NB4 (cell line): ENCODE measurements around the gene TYW5.
A peak's percentile ranks its signal among the peaks of the same experiment; 100 is the strongest.

ENCODE experiments used
- DNase-seq: peaks from one replicate; pipeline ENCODE4 v3.0.0; 2010; ENCODE audit warnings: low read depth
- H3K4me3 ChIP-seq: one replicate; pipeline ENCODE4 v1.5.1; 2011; ENCODE audit warnings: mild to moderate bottlenecking, low read depth, low read length, moderate library complexity
- CTCF ChIP-seq: IDR thresholded peaks from one replicate; pipeline ENCODE4 v1.5.1; 2012; ENCODE audit warnings: low read depth, low read length
- MAX ChIP-seq: IDR thresholded peaks from 2 replicates; pipeline ENCODE4 v1.6.1; 2011; ENCODE audit warnings: low read depth, low read length
- MYC ChIP-seq: IDR thresholded peaks from 2 replicates; pipeline ENCODE4 v1.6.1; 2011; ENCODE audit warnings: low read depth, low read length
- POLR2A ChIP-seq: IDR thresholded peaks from 2 replicates; pipeline ENCODE4 v1.6.1; 2011; ENCODE audit warnings: mild to moderate bottlenecking; ENCODE audit not compliant: insufficient read length; ENCODE audit errors: extremely low read depth

TYW5 gene

GRCh38 chr2:199987586-199987985 lies 32.3 kb upstream of the TYW5 start:
- no peak for DNase-seq
- no peak overlapping the region for H3K4me3 ChIP-seq
- no peak for TF ChIP-seq CTCF
- TF ChIP-seq MAX = no peak
- no peak for TF ChIP-seq POLR2A
- no peak for TF ChIP-seq MYC

- DNase-seq = peak; percentile 84
- no peak for TF ChIP-seq POLR2A
- TF ChIP-seq MYC = peak; percentile 63
- peak; percentile 75 for TF ChIP-seq CTCF
- TF ChIP-seq MAX = peak; percentile 65; the same call in 1 of the 2 replicates
- H3K4me3 ChIP-seq = no peak overlapping the region
These were observed 30.4 kb upstream of the TYW5 start for GRCh38 chr2:199985625-199986207.

GRCh38 chr2:199984755-199985154 lies 29.5 kb upstream of the TYW5 start:
- TF ChIP-seq MAX = no peak
- TF ChIP-seq MYC = no peak
- no peak for TF ChIP-seq POLR2A
- no peak for TF ChIP-seq CTCF

GRCh38 chr2:199984159-199984558 lies 28.9 kb upstream of the TYW5 start:
- H3K4me3 ChIP-seq = no peak overlapping the region
- TF ChIP-seq MYC (no peak), POLR2A (no peak), CTCF (no peak), MAX (no peak)
- no peak for DNase-seq

More at GRCh38 chr2:199984755-199985154, 29.5 kb upstream of the TYW5 start:
- DNase-seq = no peak
- no peak overlapping the region for H3K4me3 ChIP-seq

- DNase-seq = no peak
- no peak overlapping the region for H3K4me3 ChIP-seq
- no peak for TF ChIP-seq CTCF
- no peak for TF ChIP-seq MAX
- TF ChIP-seq MYC = no peak
- no peak for TF ChIP-seq POLR2A
These were observed 28.2 kb upstream of the TYW5 start for GRCh38 chr2:199983534-199983933.
